Natural killer cell (primary cell): ENCODE results near the gene BCL2L1. TPM values are rescaled to one million over a fixed set of nuclear protein-coding genes. Genes with fewer than 3 reads are reported as not detected.
A peak's percentile ranks its signal among the peaks of the same experiment; 100 is the strongest.

ENCODE experiments used
- ATAC-seq, 3 donors: fragments of 150-1000 bp in 2 of 3; fragments of 200-7000 bp in 1 of 3; cut with Tn5 transposase; 1 replicate in 1 of 3; 2 replicates in 2 of 3; pipeline ENCODE4 v1.10.0; 2021; ENCODE audit warnings: mild to moderate bottlenecking in 2 of 3, moderate library complexity in 2 of 3
- DNase-seq, 2 donors: peaks; one replicate each; pipeline versions ENCODE4 v3.0.0 to v3.0.0-alpha.2; 2013 to 2021; ENCODE audit warnings: mixed read lengths in 1 of 2
- H3K27ac ChIP-seq: one replicate; pipeline ENCODE4 v1.5.1; 2013; ENCODE audit warnings: mild to moderate bottlenecking, low read length
- H3K27me3 ChIP-seq: one replicate; pipeline ENCODE4 v1.6.1; 2013; ENCODE audit warnings: low read length; ENCODE audit not compliant: control insufficient read depth, insufficient read depth
- H3K36me3 ChIP-seq: one replicate; pipeline ENCODE4 v1.6.1; 2013; ENCODE audit warnings: low read length; ENCODE audit not compliant: control insufficient read depth, insufficient read depth
- H3K4me1 ChIP-seq: one replicate; pipeline ENCODE4 v1.6.1; 2013; ENCODE audit warnings: low read length; ENCODE audit not compliant: control insufficient read depth, insufficient read depth
- H3K4me3 ChIP-seq: one replicate; pipeline ENCODE4 v1.5.1; 2013; ENCODE audit warnings: low read length
- H3K9me3 ChIP-seq: one replicate; pipeline ENCODE4 v1.6.1; 2013; ENCODE audit warnings: low read length; ENCODE audit not compliant: control insufficient read depth, insufficient read depth
- H3K27ac Mint-ChIP-seq, 2 donors: one replicate each; pipeline ENCODE4 v1.8.0; 2022; ENCODE audit warnings: mild to moderate bottlenecking in 2 of 2, mixed read lengths in 2 of 2, moderate library complexity in 1 of 2
- H3K27me3 Mint-ChIP-seq, 2 donors: one replicate each; pipeline ENCODE4 v1.8.0; 2022; ENCODE audit warnings: low read depth in 2 of 2, mixed read lengths in 2 of 2
- H3K36me3 Mint-ChIP-seq: one replicate; pipeline ENCODE4 v1.8.0; 2022; ENCODE audit warnings: mixed read lengths
- H3K4me1 Mint-ChIP-seq, 2 donors: one replicate each; pipeline ENCODE4 v1.8.0; 2022; ENCODE audit warnings: mixed read lengths in 2 of 2
- H3K4me3 Mint-ChIP-seq: one replicate; pipeline ENCODE4 v1.8.0; 2022; ENCODE audit warnings: mild to moderate bottlenecking, moderate library complexity, mixed read lengths
- H3K9me3 Mint-ChIP-seq, 2 donors: one replicate each; pipeline ENCODE4 v1.8.0; 2022; ENCODE audit warnings: mixed read lengths in 2 of 2
- WGBS: methylation state at CpG from one replicate; pipeline ENCODE4 v1.1.7; 2013; ENCODE audit warnings: missing lambda C conversion rate; ENCODE audit not compliant: insufficient coverage; 5-methylcytosine and 5-hydroxymethylcytosine counted together
- intact Hi-C: fragments of 100-400 bp; cut with micrococcal nuclease; formaldehyde crosslinking; loops from one replicate; pipeline ENCODE4 v1.14.2; 2022
- total RNA-seq, 4 donors: library from RNA; stranded (reverse); fragments of 120-200 nt in 1 of 4; gene quantifications; one replicate each; pipeline versions ENCODE4 v1.2.3 to v1.2.4, GENCODE V29; 2013 to 2022
- TF ChIP-seq, protein P1 (sequence below): fragments of 200-600 bp; IDR thresholded peaks from one replicate; pipeline ENCODE4 v1.8.0; 2022; ENCODE audit warnings: antibody characterized with exemption

Gene BCL2L1
- total RNA-seq, 3 donors from 2014 or later (not counting 1 experiment from before 2014, with no cell fraction given), result 67.4 to 92.6 (median 78.6) TPM

- Histone ChIP-seq H3K4me1 (peaks cover 68% of the 10 kb centered on the region), H3K36me3 (peaks cover 51% of the 10 kb centered on the region), H3K27ac (peak overlapping the region; percentile 16), H3K9me3 (no peaks in the 10 kb centered on the region), H3K27me3 (no peaks in the 10 kb centered on the region), H3K4me3 (no peak overlapping the region)
- DNase-seq (no peak), ATAC-seq (no peak)
- WGBS, result 28% methylated on average over 3 of the region's 3 CpGs
- Mint-ChIP-seq H3K27me3 (no peaks in the 10 kb centered on the region), H3K27ac (peak overlapping the region; percentile 84 to 97), H3K4me3 (peak overlapping the region; percentile 90), H3K4me1 (peaks cover 92 to 98% of the 10 kb centered on the region in 2 donors), H3K36me3 (peaks cover 5% of the 10 kb centered on the region), H3K9me3 (no peaks in the 10 kb centered on the region)
- TF ChIP-seq, protein P1, sequence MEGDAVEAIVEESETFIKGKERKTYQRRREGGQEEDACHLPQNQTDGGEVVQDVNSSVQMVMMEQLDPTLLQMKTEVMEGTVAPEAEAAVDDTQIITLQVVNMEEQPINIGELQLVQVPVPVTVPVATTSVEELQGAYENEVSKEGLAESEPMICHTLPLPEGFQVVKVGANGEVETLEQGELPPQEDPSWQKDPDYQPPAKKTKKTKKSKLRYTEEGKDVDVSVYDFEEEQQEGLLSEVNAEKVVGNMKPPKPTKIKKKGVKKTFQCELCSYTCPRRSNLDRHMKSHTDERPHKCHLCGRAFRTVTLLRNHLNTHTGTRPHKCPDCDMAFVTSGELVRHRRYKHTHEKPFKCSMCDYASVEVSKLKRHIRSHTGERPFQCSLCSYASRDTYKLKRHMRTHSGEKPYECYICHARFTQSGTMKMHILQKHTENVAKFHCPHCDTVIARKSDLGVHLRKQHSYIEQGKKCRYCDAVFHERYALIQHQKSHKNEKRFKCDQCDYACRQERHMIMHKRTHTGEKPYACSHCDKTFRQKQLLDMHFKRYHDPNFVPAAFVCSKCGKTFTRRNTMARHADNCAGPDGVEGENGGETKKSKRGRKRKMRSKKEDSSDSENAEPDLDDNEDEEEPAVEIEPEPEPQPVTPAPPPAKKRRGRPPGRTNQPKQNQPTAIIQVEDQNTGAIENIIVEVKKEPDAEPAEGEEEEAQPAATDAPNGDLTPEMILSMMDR, result no peak
- intact Hi-C loops, result no loop called here
Observed at GRCh38 chr20:31715766-31716165, 6.9 kb downstream of the BCL2L1 start.

GRCh38 chr20:31713312-31714273 lies 9.1 kb downstream of the BCL2L1 start:
- peaks cover 50% of the 10 kb centered on the region for H3K36me3 ChIP-seq
- DNase-seq (no peak), ATAC-seq (no peak)
- H3K4me1 ChIP-seq, result peaks cover 65% of the 10 kb centered on the region
- Mint-ChIP-seq H3K9me3 (no peaks in the 10 kb centered on the region), H3K36me3 (peaks cover 5% of the 10 kb centered on the region), H3K27ac (peak overlapping the region; percentile 84 to 97), H3K4me3 (peak overlapping the region; percentile 47), H3K27me3 (no peaks in the 10 kb centered on the region), H3K4me1 (peaks cover 88 to 96% of the 10 kb centered on the region in 2 donors)
- 94% methylated on average over 7 of the region's 9 CpGs for whole genome bisulfite sequencing
- no peaks in the 10 kb centered on the region for H3K9me3 ChIP-seq
- TF ChIP-seq, protein P1, result no peak
- H3K4me3 ChIP-seq, result no peak overlapping the region
- no peaks in the 10 kb centered on the region for H3K27me3 ChIP-seq
- intact Hi-C loops, result no loop called here
- peak overlapping the region; percentile 5 for H3K27ac ChIP-seq

GRCh38 chr20:31712564-31713311 lies 9.9 kb downstream of the BCL2L1 start:
- Histone ChIP-seq H3K36me3 (peaks cover 56% of the 10 kb centered on the region), H3K9me3 (no peaks in the 10 kb centered on the region), H3K27ac (no peak overlapping the region), H3K4me1 (peaks cover 65% of the 10 kb centered on the region), H3K4me3 (no peak overlapping the region), H3K27me3 (no peaks in the 10 kb centered on the region)
- ATAC-seq (no peak), DNase-seq (no peak)
- Mint-ChIP-seq H3K27ac (peak overlapping the region; percentile 84 to 97), H3K4me3 (peak overlapping the region; percentile 47), H3K36me3 (peaks cover 5% of the 10 kb centered on the region), H3K9me3 (no peaks in the 10 kb centered on the region), H3K27me3 (no peaks in the 10 kb centered on the region), H3K4me1 (peaks cover 82 to 97% of the 10 kb centered on the region in 2 donors)
- intact Hi-C loops, result no loop called here
- TF ChIP-seq, protein P1, result no peak
- 74% methylated on average over 7 of the region's 8 CpGs for WGBS
